Activated CD8-positive, alpha-beta memory T cell treated with anti-CD3 and anti-CD28 coated beads for 48 hours (primary cell): ENCODE data around the gene NCKAP5L.
A peak's percentile ranks its signal among the peaks of the same experiment; 100 is the strongest.
"Not testable (repeated sequence)": the region's sequence is repeated elsewhere in the genome, so short reads cannot be mapped to it uniquely, and the experiment has no call there.

Experiments used
- DNase-seq, 3 experiments: peaks; one replicate each; pipeline ENCODE4 v3.0.0-alpha.2; 2020; ENCODE audit warnings: low read depth in 2 of 3, low spot score in 2 of 3

NCKAP5L gene

GRCh38 chr12:49783917-49784676, 44.1 kb downstream of the NCKAP5L start:
- no peak for DNase-seq

- not testable (repeated sequence) for DNase-seq
Observed at GRCh38 chr12:49780914-49781313, 47.3 kb downstream of the NCKAP5L start.

- no peak for DNase-seq
Observed at GRCh38 chr12:49779581-49779980, 48.6 kb downstream of the NCKAP5L start.

- peak; percentile 27 to 45 (median 42) for DNase-seq
Observed at GRCh38 chr12:49777800-49778748, 50.1 kb downstream of the NCKAP5L start.

GRCh38 chr12:49777341-49777740, 50.9 kb downstream of the NCKAP5L start:
- DNase-seq = no peak

- no peak for DNase-seq
Observed at GRCh38 chr12:49776858-49777257, 51.4 kb downstream of the NCKAP5L start.

GRCh38 chr12:49776413-49776812, 51.8 kb downstream of the NCKAP5L start:
- DNase-seq = peak in 2 of 3 experiments; percentile 14 to 30

- DNase-seq = not testable (repeated sequence)
Observed at GRCh38 chr12:49773102-49773501, 55.1 kb downstream of the NCKAP5L start.

- DNase-seq = no peak
Observed at GRCh38 chr12:49767333-49767732, 60.9 kb downstream of the NCKAP5L start.

GRCh38 chr12:49766115-49766455, 62.1 kb downstream of the NCKAP5L start:
- DNase-seq = no peak

- no peak for DNase-seq
Observed at GRCh38 chr12:49764126-49764525, 64.1 kb downstream of the NCKAP5L start.

- DNase-seq = peak; percentile 52 to 70 (median 62)
Observed at GRCh38 chr12:49763006-49763591, 65.1 kb downstream of the NCKAP5L start.

GRCh38 chr12:49762468-49762847, 65.8 kb downstream of the NCKAP5L start:
- peak in 1 of 3 experiments; percentile 17 for DNase-seq

GRCh38 chr12:49761677-49762467, 66.3 kb downstream of the NCKAP5L start:
- DNase-seq = no peak

GRCh38 chr12:49750996-49751393, 77.2 kb downstream of the NCKAP5L start:
- DNase-seq = no peak

- DNase-seq = peak in 1 of 3 experiments; percentile 14
Observed at GRCh38 chr12:49750027-49750995, 77.9 kb downstream of the NCKAP5L start.

- DNase-seq = no peak
Observed at GRCh38 chr12:49748800-49749199, 79.4 kb downstream of the NCKAP5L start.

GRCh38 chr12:49748306-49748705, 79.9 kb downstream of the NCKAP5L start:
- DNase-seq = no peak

GRCh38 chr12:49744363-49744885, 83.8 kb downstream of the NCKAP5L start:
- no peak for DNase-seq
